ENCODE results near the gene PSMD13.
"Not testable (repeated sequence)": the region's sequence is repeated elsewhere in the genome, so short reads cannot be mapped to it uniquely, and the experiment has no call there.

PSMD13 gene

GRCh38 chr11:272931-273198 is 36.1 kb downstream of the PSMD13 start:
- no peak for DNase-seq (ENCODE audit: low spot score)

GRCh38 chr11:276219-276618 is 39.4 kb downstream of the PSMD13 start:
- no peak for DNase-seq (ENCODE audit: low spot score)

- no peak for DNase-seq (ENCODE audit: low spot score)
These were observed 41.5 kb downstream of the PSMD13 start, which contains the start of gene NLRP6 for GRCh38 chr11:278001-278951. TSS of gene NLRP6 (plus strand) at chr11:278407. CDS start at chr11:278570, 163 bp downstream.

GRCh38 chr11:279040-279965 is 42.5 kb downstream of the PSMD13 start:
- no peak for DNase-seq (ENCODE audit: low spot score)

- no peak for DNase-seq (ENCODE audit: low spot score)
These were observed 43.4 kb downstream of the PSMD13 start for GRCh38 chr11:279966-280705.

- no peak for DNase-seq (ENCODE audit: low spot score)
These were observed 44.1 kb downstream of the PSMD13 start for GRCh38 chr11:280706-281485.

GRCh38 chr11:281486-282161 is 44.8 kb downstream of the PSMD13 start:
- no peak for DNase-seq (ENCODE audit: low spot score)

GRCh38 chr11:282171-282570 is 45.4 kb downstream of the PSMD13 start:
- DNase-seq (ENCODE audit: low spot score) = no peak

- DNase-seq (ENCODE audit: low spot score) = no peak
These were observed 46.0 kb downstream of the PSMD13 start for GRCh38 chr11:282630-283360.

- DNase-seq (ENCODE audit: low spot score) = no peak
These were observed 46.8 kb downstream of the PSMD13 start for GRCh38 chr11:283405-284104.

GRCh38 chr11:284105-285020 is 47.6 kb downstream of the PSMD13 start:
- no peak for DNase-seq (ENCODE audit: low spot score)

GRCh38 chr11:285021-285893 is 48.5 kb downstream of the PSMD13 start:
- no peak for DNase-seq (ENCODE audit: low spot score)

GRCh38 chr11:285894-286220 is 49.1 kb downstream of the PSMD13 start:
- no peak for DNase-seq (ENCODE audit: low spot score)

- DNase-seq (ENCODE audit: low spot score) = not testable (repeated sequence)
These were observed 50.4 kb downstream of the PSMD13 start for GRCh38 chr11:286977-287820.

GRCh38 chr11:287821-288477 is 51.2 kb downstream of the PSMD13 start:
- no peak for DNase-seq (ENCODE audit: low spot score)
